Ovary (tissue), 3 donors: ENCODE data around the gene SF3A2.

Experiments used
- CTCF ChIP-seq, 3 donors: fragments of 450-650 bp in 2 of 3; fragments of 200-600 bp in 1 of 3; IDR thresholded peaks; one replicate each; pipeline versions ENCODE4 v1.5.1 to v1.8.0; 2016 to 2022; ENCODE audit warnings: antibody characterized with exemption in 3 of 3, mild to moderate bottlenecking in 1 of 3
- EP300 ChIP-seq: sonication (generic); formaldehyde crosslinking; IDR thresholded peaks from one replicate; pipeline ENCODE4 v1.6.1; 2017; ENCODE audit warnings: antibody characterized with exemption
- POLR2A ChIP-seq: fragments of 450-650 bp; IDR thresholded peaks from one replicate; pipeline ENCODE4 v1.6.1; 2017; ENCODE audit warnings: antibody characterized with exemption, mild to moderate bottlenecking, moderate library complexity
- donor health status: DM: no; HTN: no; CAD: no.

- TF ChIP-seq CTCF (IDR thresholded peaks at IDR 0.05) (no peak), EP300 (no peak), POLR2A (no peak)
Observed at GRCh38 chr19:2225415-2226050, 11.1 kb upstream of the SF3A2 start.
